ENCODE data around the gene TFAP2E. TPM values are rescaled to one million over a fixed set of nuclear protein-coding genes. Genes with fewer than 3 reads are reported as not detected.

The TFAP2E gene
- total and polyA plus RNA-seq, 4 donors = 0.07 to 0.21 (median 0.09) TPM

GRCh38 chr1:35555212-35555584 is 17.9 kb upstream of the TFAP2E start:
- H3K36me3 ChIP-seq (ENCODE audit: control insufficient read depth in 4 of 4, insufficient read depth in 3 of 4, low read depth in 1 of 4, low read length in 3 of 4) = peaks cover 0 to 22% (median 16%) of the 10 kb centered on the region in 4 donors
- DNase-seq (ENCODE audit: low spot score) = no peak
- peaks cover 2 to 50% (median 42%) of the 10 kb centered on the region in 4 donors for H3K4me1 ChIP-seq (ENCODE audit: control insufficient read depth in 4 of 4, insufficient read depth in 4 of 4, low read length in 3 of 4)
- H3K4me3 ChIP-seq (ENCODE audit: low read depth in 1 of 3, low read length in 3 of 3) = no peak overlapping the region
- H3K27me3 ChIP-seq (ENCODE audit: control insufficient read depth in 4 of 4, insufficient read depth in 4 of 4, low read length in 3 of 4) = no peaks in the 10 kb centered on the region
- H3K9ac ChIP-seq (ENCODE audit: low read depth in 1 of 2, low read length in 2 of 2) = no peak overlapping the region
- H3K27ac ChIP-seq (ENCODE audit: low read depth in 1 of 2, low read length in 2 of 2) = peak overlapping the region in 1 of 2 donors; percentile 99
- WGBS = 82% methylated on average over 4 of the region's 4 CpGs
- TF ChIP-seq CTCF (IDR thresholded peaks at IDR 0.05; ENCODE audit: low read depth, low read length, missing input control) (no peak), RXRA (IDR thresholded peaks at IDR 0.05) (no peak), RAD21 (IDR thresholded peaks at IDR 0.05) (no peak), HNF4G (IDR thresholded peaks at IDR 0.05) (no peak), JUND (IDR thresholded peaks at IDR 0.05) (no peak), YY1 (IDR thresholded peaks at IDR 0.05) (no peak), NR2F2 (IDR thresholded peaks at IDR 0.05) (no peak), FOXA1 (IDR thresholded peaks at IDR 0.05) (no peak), MAX (IDR thresholded peaks at IDR 0.05) (no peak), GABPA (IDR thresholded peaks at IDR 0.05 in 1 of 2, conservative IDR thresholded peaks at IDR 0.05 in 1 of 2) (no peak), ATF3 (IDR thresholded peaks at IDR 0.05) (no peak), REST (IDR thresholded peaks at IDR 0.05) (no peak), TAF1 (conservative IDR thresholded peaks at IDR 0.05) (no peak), EGR1 (IDR thresholded peaks at IDR 0.05; ENCODE audit: low read depth in 2 of 2) (no peak), HNF4A (conservative IDR thresholded peaks at IDR 0.05) (no peak)
- H3K9me3 ChIP-seq (ENCODE audit: control insufficient read depth in 4 of 4, low read length in 3 of 4) = no peaks in the 10 kb centered on the region

GRCh38 chr1:35555601-35556477 is 17.3 kb upstream of the TFAP2E start:
- WGBS = 27% methylated on average over 10 of the region's 10 CpGs
- TF ChIP-seq CTCF (IDR thresholded peaks at IDR 0.05; ENCODE audit: low read depth, low read length, missing input control) (no peak), YY1 (IDR thresholded peaks at IDR 0.05) (peak; percentile 89), SP1 (IDR thresholded peaks at IDR 0.05) (peak; percentile 66), RAD21 (IDR thresholded peaks at IDR 0.05) (no peak), EGR1 (IDR thresholded peaks at IDR 0.05; ENCODE audit: low read depth in 2 of 2) (no peak), GABPA (IDR thresholded peaks at IDR 0.05 in 1 of 2, conservative IDR thresholded peaks at IDR 0.05 in 1 of 2) (no peak), HNF4A (conservative IDR thresholded peaks at IDR 0.05) (peak; percentile 39 to 57), MAX (IDR thresholded peaks at IDR 0.05) (no peak), FOXA2 (IDR thresholded peaks at IDR 0.05) (peak; percentile 86), REST (IDR thresholded peaks at IDR 0.05) (peak; percentile 11), FOXA1 (IDR thresholded peaks at IDR 0.05) (peak; percentile 90), HNF4G (IDR thresholded peaks at IDR 0.05) (no peak), RXRA (IDR thresholded peaks at IDR 0.05) (peak; percentile 8 to 53), NR2F2 (IDR thresholded peaks at IDR 0.05) (no peak)
- Histone ChIP-seq H3K4me1 (ENCODE audit: control insufficient read depth in 4 of 4, insufficient read depth in 4 of 4, low read length in 3 of 4) (peaks cover 2 to 57% (median 45%) of the 10 kb centered on the region in 4 donors), H3K27ac (ENCODE audit: low read depth in 1 of 2, low read length in 2 of 2) (peak overlapping the region; percentile 98 to 99), H3K27me3 (ENCODE audit: control insufficient read depth in 4 of 4, insufficient read depth in 4 of 4, low read length in 3 of 4) (no peaks in the 10 kb centered on the region), H3K36me3 (ENCODE audit: control insufficient read depth in 4 of 4, insufficient read depth in 3 of 4, low read depth in 1 of 4, low read length in 3 of 4) (peaks cover 0 to 18% (median 13%) of the 10 kb centered on the region in 4 donors), H3K4me3 (ENCODE audit: low read depth in 1 of 3, low read length in 3 of 3) (peak overlapping the region in 2 of 3 donors; percentile 88 to 96), H3K9me3 (ENCODE audit: control insufficient read depth in 4 of 4, low read length in 3 of 4) (no peaks in the 10 kb centered on the region), H3K9ac (ENCODE audit: low read depth in 1 of 2, low read length in 2 of 2) (peak overlapping the region in 1 of 2 donors; percentile 85)
- no peak for DNase-seq (ENCODE audit: low spot score)
